ENCODE measurements around the gene CARNS1. TPM values are rescaled to one million over a fixed set of nuclear protein-coding genes. Genes with fewer than 3 reads are reported as not detected.
A peak's percentile ranks its signal among the peaks of the same experiment; 100 is the strongest.

CARNS1 gene
- total and polyA plus RNA-seq, 9 of the 15 experiments (the other 6 are each of a cell fraction or from before 2014, with no cell fraction given) = 0.01 to 0.18 (median 0.06) TPM; not detected in 3

- no peak for TF ChIP-seq MGA (IDR thresholded peaks at IDR 0.05)
- no peak for TF ChIP-seq SREBF2 (CRISPR knock-in tag; IDR thresholded peaks at IDR 0.05)
- TF ChIP-seq EZH2 (IDR thresholded peaks at IDR 0.05; ENCODE audit: borderline replicate concordance, low read depth, low read length) = no peak
- no peak for TF ChIP-seq PHF8 (IDR thresholded peaks at IDR 0.05; ENCODE audit: borderline replicate concordance, low read length)
- peak; percentile 47; the same call in 1 of the 2 replicates for TF ChIP-seq RBFOX2 (IDR thresholded peaks at IDR 0.05; ENCODE audit: low read depth, low read length)
- peak; percentile 17; the same call in 1 of the 2 replicates for TF ChIP-seq MBD2 (IDR thresholded peaks at IDR 0.05; ENCODE audit: borderline replicate concordance, low read depth)
- TF ChIP-seq POLR2A (conservative IDR thresholded peaks at IDR 0.05) = peak; percentile 32; the same call in 1 of the 2 replicates
- no peak for TF ChIP-seq GABPB2 (CRISPR knock-in tag; conservative IDR thresholded peaks at IDR 0.05)
- no peak for TF ChIP-seq XRCC5 (IDR thresholded peaks at IDR 0.05; ENCODE audit: low read depth, low read length)
- no peak for TF ChIP-seq KLF10 (CRISPR knock-in tag; IDR thresholded peaks at IDR 0.05)
- no peak for TF ChIP-seq MTA2 (IDR thresholded peaks at IDR 0.05; ENCODE audit: low read depth)
- no peak for TF ChIP-seq ZNF707 (CRISPR knock-in tag; conservative IDR thresholded peaks at IDR 0.05)
- TF ChIP-seq SPI1 (IDR thresholded peaks at IDR 0.05; ENCODE audit: borderline replicate concordance, low read depth, low read length) = no peak
- TF ChIP-seq SMAD1 (IDR thresholded peaks at IDR 0.05; ENCODE audit: low read depth, low read length, partially characterized antibody) = no peak
- no peak for TF ChIP-seq SMAD3 (CRISPR knock-in tag; conservative IDR thresholded peaks at IDR 0.05)
- no peak for TF ChIP-seq IRF9 (tag; IDR thresholded peaks at IDR 0.05)
Measured at GRCh38 chr11:67440229-67441097, 25.0 kb downstream of the CARNS1 start (continued).

All from K562 (cell line).